ENCODE measurements around the gene TXNDC11.

DNA sequence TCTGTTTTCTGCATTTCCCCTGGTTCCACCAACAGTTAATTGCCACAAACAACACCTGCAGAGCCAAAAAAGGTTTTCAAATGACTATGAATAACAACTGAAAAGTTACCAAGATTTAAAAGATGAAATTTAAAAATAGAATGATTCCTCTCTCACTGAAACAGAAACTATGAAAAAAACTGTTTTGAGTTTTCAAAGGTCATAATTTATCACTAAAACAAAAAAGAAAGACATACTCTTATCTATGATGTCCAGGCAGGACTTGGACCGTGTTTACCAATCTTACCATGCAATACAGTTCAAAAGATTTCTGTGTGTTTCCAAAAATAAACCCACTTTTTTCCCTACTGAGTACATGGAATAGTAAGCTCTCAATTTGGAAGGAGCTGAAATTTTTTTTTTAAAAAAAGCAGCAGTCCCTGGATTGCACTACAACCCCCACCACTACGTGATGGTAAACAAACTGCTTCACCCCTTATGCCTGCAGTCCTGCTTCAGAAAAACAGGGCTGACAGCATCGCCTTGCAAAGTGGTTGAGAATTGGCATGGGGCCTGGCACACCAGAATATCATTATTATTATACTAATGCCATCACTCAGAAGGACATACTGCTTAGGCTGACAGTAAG, 8.5 kb downstream of the TXNDC11 start:
- TF ChIP-seq CTCF (IDR thresholded peaks at IDR 0.05; ENCODE audit: insufficient read depth, low read depth, low read length), result no peak
- TF ChIP-seq EZH2 (IDR thresholded peaks at IDR 0.05; ENCODE audit: insufficient read depth, low read length), result no peak
